Astrocyte of the spinal cord (primary cell): ENCODE measurements around the gene CREM.

Source experiments
- DNase-seq: peaks from one replicate; pipeline ENCODE4 v3.0.0; 2011; ENCODE audit warnings: low read depth, low spot score
- H3K4me3 ChIP-seq: 2 replicates; pipeline ENCODE4 v1.5.1; 2011; ENCODE audit warnings: low read depth, mild to moderate bottlenecking, low read length, moderate library complexity
- in situ Hi-C: cut with HindIII; loops from 2 replicates; pipeline ENCODE4 v1.10.0; 2017; ENCODE audit warnings: low sequenced_read_pairs
- TF ChIP-seq, protein P1 (sequence below): IDR thresholded peaks from 2 replicates; pipeline ENCODE4 v1.5.1; 2012; ENCODE audit warnings: low read depth, mild to moderate bottlenecking, low read length, inconsistent platforms

CREM gene

DNA sequence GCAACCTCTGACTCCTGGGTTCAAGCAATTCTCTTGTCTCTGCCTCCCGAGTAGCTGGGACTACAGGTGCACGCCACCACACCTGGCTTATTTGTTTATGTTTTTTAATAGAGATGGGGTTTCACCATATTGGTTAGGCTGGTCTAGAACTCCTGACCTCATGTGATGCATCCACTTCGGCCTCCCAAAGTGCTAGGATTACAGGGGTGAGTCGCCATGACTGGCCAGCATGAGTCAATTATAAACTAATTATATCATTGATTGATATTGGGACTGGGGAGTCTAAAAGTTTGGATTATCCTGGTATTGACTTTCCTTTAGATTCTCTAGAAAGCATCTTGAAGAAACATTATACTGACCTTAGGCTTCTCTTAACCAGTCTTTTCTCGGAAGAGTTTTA, 135.8 kb downstream of the CREM start:
- H3K4me3 ChIP-seq = no peak overlapping the region
- TF ChIP-seq, protein P1, sequence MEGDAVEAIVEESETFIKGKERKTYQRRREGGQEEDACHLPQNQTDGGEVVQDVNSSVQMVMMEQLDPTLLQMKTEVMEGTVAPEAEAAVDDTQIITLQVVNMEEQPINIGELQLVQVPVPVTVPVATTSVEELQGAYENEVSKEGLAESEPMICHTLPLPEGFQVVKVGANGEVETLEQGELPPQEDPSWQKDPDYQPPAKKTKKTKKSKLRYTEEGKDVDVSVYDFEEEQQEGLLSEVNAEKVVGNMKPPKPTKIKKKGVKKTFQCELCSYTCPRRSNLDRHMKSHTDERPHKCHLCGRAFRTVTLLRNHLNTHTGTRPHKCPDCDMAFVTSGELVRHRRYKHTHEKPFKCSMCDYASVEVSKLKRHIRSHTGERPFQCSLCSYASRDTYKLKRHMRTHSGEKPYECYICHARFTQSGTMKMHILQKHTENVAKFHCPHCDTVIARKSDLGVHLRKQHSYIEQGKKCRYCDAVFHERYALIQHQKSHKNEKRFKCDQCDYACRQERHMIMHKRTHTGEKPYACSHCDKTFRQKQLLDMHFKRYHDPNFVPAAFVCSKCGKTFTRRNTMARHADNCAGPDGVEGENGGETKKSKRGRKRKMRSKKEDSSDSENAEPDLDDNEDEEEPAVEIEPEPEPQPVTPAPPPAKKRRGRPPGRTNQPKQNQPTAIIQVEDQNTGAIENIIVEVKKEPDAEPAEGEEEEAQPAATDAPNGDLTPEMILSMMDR = no peak
- DNase-seq = no peak
- in situ Hi-C loops = no loop called here
